HG03378 (cell line): ENCODE results near the gene STK32C.
"Not testable (repeated sequence)": the region's sequence is repeated elsewhere in the genome, so short reads cannot be mapped to it uniquely, and the experiment has no call there.

Experiments used
- ATAC-seq: cut with Tn5 transposase; IDR thresholded peaks from one replicate; pipeline ENCODE4 v1.9.1; 2021; ENCODE audit warnings: mild to moderate bottlenecking, moderate library complexity; ENCODE audit not compliant: unreplicated experiment

The STK32C gene

DNA sequence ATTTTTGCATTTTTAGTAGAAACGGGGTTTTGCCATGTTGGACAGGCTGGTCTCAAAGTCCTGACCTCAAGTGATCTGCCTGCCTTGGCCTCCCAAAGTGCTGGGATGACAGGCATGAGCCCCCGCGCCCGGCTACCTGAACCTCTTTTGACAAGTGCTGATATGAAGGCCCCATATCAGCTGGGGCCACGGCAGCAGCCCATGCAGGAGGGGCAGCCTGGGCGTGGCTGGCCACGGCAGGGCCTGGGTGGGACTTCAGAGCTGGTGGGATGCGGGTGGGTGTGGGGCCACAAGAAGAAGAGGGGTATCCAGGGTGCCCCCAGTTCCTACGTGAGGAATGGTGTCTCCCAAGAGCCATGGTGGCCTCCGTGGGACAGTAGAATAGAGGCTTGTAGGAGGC lies 31.1 kb upstream of the STK32C start:
- ATAC-seq, result no peak

DNA sequence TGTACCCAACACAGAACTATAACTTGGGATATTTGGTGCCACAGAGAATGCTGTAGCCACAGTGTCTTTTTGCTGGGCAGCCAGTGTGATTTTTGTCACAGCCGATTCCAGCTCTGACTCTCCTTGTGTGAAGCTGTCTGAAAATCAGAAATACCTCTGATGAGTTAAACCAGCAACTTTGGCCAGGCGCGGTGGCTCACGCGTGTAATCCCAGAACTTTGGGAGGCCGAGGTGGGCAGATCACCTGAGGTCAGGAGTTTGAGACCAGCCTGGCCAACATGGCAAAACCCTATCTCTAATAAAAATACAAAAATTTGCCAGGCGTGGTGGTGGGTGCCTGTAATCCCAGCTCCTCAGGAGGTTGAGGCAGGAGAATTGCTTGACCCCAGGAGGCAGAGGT lies 30.1 kb upstream of the STK32C start:
- not testable (repeated sequence) for ATAC-seq

DNA sequence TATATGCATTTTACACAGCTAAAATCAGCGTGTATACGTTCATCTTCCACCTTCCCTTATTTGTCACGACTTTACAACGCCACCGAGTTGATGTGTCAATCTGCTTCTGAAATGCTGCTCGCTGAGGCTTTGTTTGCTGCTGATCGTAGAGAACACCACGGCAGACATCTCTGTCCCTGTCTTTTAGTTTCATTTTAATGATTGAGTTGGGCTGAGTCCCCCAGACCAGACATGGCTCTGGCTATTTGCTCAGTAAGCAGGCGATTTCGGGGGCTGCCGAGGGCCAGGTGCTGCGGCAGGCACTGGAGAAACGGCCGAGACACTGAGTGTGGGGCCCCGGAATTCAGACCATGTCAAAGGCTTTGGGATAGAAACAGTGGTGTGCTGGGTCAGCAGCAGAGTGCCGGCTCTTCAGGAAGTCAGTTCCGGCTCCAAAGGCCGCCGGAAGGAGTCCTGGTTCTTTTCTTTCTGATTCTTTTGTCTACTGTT lies 29.2 kb upstream of the STK32C start:
- no peak for ATAC-seq

DNA sequence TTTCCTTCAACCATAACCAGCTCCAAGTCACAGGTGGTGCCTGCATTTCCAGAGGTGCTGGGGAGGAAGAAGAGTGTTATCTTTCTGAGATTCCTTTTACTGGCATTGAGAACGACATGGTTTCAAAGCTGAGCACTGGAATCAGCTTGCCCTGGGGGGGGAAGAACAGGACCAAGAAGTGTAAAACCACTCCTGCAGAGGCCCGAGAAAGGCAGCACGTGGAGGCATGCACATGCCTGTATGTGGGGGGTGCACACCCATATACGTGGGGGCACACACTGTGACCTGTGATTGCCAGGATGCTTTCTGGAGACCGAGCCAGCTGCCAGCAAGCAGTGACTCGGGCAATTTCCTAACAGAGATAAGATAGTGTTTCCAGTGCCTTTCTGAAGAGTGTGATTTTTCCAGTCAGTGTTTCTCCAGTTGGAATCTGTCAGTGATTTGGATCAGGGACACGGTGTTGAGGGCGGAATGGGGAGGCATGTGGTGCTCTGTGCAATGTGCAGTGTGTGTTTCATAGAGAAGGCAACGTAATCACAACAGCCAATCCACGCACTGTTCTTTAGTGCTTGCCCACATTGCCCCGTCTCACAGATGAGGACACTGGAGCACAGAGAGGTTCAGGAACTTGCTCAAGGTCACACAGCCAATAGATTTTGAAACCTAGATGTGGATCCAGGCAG lies 28.5 kb upstream of the STK32C start:
- ATAC-seq, result no peak

DNA sequence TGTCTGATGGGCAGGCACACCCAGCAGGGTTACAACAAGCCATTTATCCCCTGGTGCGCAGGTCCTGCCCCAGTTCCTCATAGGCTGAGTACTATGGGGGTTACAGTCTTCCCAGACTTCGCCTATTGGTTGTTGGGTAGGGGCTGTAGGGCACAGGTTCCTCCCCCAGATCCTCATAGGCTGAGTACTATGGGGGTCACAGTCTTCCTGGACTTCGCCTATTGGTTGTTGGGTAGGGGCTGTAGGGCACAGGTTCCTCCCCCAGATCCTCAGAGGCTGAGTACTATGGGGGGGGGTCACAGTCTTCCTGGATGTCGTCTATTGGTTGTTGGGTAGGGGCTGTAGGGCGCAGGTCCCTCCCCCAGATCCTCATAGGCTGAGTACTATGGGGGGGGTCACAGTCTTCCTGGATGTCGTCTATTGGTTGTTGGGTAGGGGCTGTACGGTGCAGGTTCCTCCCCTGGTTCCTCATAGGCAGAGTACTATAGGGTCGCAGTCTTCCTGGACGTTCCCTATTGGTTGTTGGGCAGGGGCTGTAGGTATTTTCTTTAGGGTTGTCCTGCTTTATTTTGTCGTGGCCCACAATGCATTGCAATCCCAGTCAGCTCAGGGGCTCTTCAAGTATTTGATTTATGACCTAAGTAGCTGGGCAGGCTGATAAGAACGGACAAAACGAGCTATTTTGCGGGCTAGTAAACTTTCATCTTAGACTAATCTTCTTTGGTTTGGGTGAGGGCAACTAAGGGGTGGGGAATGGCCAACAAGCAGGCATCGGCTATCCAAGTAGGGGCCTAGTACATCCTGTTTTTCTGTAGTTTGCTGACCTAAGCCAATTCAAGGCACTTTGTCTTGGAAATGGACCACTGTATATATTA lies 27.7 kb upstream of the STK32C start:
- ATAC-seq, result peak; percentile 35

DNA sequence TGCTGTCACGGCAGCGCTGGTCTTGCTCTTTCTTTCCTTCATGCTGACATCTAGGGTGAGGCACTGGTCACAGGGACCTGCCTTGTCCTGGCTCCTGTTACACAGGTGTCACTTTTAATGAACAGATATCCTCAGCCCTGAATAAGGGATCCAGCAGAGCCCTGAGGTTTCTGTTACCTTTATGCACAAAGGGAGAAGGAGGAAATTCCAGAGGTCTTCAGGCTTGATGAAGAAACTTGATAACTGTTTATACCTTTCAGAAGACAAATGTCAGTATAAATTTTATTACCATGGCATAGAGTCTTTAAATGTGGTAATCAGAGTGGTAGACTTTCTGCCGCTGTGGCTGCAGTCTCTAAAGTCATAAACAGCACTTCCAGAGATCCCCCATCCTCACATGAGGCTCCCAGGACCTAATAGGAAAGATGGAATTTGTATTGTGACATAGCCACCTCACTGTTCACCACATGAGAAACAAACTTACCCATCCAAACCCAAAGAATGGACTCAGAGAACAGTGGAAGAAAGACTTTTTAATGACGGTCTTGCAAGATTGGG lies 27.0 kb upstream of the STK32C start:
- no peak for ATAC-seq

DNA sequence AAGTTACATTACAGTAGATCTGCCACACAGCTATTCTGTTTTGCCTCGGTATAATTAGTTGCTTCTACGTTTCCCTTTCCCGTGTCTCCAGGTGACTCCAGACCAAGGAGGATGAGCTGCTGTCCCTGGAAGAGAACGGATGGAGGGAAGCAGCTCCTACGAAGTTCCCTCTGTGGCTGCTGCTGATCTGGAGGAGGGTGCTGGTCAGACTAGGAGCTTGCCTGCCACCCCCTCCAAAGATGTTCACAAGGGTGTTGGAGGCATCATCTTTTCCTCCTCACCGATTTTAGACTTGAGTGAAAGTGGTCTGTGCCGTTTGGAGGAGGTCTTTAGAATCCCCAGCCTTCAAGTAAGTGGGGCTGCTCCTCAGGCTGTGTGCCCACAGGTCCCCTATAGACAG lies 25.6 kb upstream of the STK32C start:
- ATAC-seq, result no peak

DNA sequence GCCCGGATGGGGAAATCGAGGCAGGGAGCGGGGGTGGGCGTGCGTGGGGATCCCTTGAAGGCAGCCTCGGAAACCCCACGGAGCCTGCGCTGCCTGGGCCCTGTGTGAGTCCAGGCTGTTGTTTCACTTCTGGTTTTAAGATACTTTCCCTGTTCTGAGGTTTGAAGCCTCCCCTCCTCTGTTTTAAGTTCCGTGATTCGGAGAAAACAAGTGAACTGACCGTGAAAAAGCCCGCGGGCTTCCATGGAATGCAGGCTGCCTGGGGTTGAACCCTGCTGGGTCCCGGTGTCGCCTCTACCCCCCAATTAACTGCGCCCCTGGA lies 24.6 kb upstream of the STK32C start:
- ATAC-seq, result peak; percentile 47

DNA sequence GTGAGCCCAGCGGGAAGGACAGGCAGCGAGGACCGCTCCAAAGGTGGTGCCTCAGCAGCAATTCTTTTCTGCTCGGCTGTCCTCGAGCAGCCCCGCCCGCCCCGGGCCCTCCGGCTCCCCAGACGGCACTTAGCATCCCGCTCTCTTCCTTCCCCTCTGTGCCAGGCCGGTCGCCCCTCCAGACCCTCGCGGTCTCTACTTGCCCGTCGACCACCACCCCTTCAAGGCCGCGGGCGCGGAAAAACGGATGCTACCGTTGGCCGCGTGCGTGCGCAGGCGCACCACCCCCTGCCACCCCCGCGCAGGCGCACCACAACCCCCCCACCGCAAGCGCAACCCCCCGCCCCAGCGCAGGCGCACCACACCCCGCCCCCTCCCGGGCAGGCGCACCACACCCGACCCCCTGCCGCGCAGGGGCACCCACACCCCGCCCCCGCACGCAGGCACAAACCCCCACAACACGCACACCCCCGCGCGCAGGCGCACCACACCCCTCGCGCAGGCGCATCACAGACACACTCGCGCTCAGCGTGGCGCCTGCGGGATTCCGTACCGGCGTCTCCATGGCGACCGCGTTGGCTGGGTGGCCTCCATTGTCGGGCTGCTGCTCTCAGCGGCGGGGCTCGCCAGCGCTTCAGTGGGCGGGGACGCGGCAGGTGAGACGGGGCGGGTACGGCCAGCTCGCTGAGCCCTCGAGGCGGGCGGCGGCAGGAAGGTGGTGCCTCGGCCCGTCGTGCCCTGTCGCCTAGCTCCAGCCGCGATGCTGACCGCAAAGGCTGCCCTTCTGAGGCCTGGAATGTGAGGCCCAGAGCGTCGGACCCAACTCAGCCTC lies 24.1 kb upstream of the STK32C start, which contains the start of gene LRRC27:
LRRC27 (plus strand) TSS at position 593 of the 832 bp plus-strand sequence. CDS start 1,332 bp downstream, outside the sequence.
- ATAC-seq, result peak; percentile 49

DNA sequence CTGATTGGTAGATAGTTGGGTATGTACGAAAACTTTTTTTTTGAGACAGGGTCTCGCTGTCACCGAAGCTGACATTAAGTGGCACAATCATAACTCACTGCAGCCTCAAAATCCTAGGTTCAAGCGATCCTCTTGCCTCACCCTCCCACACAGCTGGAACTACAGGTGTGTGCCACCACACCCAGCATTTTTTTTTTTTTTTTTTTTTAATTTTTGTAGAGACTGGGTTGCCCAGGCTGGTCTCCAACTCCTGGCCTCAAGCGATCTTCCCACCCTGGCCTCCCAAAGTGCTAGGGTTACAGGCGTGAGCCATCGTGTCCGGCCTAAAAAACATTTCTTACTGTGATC lies 22.7 kb upstream of the STK32C start:
- ATAC-seq, result no peak

DNA sequence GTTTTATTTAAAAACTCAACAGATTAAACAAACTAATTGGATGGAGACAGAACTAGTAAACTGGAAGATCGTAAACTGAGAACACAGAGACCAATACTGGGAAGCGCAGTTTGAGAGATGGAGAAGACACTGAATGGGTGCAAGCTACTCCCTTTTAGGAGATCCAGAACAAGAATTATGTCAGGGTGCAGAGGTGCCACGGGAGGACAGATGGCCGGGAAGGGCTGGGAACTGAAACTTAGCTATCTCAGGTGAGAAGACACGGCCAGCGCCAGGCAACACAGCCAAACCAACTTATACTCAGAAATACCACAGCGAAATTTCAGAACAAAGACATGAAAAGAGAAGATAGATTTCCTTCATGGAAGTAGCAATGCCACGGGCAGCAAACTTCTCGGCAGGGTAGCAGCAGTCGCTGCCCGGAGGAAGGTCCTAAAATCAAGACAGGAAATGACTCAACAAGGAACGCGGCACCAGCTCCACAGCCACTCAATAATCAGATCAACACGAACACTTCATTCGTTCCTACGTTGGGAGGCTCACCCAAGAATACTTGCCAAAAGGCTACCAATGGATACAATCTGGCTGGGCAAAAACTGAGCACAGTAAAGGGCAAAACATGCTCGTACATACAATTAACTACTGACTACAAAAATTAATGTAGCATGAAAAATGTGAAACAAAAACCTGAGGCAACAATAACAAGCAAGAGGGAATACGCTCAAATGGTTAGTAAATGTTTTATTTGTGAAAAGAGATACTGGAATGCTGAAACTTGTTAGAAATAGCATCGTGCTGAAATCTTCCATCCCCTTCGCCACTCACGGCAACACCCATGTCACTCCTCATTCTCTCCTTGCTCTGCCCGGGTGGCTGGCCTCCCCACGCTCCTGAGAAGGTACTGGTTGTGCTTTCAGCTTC lies 22.1 kb upstream of the STK32C start:
- no peak for ATAC-seq

DNA sequence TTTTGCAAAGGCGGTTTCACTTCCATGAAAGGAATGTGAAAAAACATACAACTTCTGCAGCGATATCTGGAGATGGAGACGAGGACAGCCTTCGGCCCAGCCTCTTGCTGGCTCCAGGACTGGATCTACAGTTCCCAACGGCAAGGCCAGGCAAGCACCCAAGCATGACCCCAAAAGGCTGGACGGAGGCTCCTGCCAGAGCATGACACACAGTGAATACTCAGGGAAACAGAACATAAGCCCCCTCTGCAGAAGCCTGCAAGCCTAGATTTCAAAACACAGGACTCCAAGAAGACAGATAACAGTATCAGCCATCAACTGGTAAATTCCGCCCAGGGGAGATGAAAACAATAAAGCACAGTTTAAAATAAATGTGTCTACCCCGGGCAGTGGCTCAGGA lies 21.0 kb upstream of the STK32C start:
- ATAC-seq, result no peak

DNA sequence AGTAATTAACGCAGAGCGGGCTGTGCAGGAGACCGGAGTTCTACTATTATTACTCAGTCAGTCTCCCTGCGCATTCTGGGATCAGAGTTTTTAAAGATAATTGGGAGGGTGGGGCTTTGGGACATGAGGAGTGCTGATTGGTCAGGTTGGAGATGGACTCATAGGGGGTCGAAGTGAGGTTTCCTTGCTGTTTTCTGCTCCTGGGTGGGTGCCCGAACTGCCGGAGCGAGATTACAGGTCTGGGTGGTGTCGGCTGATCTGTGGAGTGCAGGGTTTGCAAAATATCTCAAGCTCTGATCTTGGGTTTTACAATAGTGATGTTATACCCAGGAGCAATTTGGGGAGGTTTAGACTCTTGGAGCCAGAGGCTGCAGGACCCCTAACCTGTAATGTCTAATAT lies 20.4 kb upstream of the STK32C start:
- no peak for ATAC-seq

DNA sequence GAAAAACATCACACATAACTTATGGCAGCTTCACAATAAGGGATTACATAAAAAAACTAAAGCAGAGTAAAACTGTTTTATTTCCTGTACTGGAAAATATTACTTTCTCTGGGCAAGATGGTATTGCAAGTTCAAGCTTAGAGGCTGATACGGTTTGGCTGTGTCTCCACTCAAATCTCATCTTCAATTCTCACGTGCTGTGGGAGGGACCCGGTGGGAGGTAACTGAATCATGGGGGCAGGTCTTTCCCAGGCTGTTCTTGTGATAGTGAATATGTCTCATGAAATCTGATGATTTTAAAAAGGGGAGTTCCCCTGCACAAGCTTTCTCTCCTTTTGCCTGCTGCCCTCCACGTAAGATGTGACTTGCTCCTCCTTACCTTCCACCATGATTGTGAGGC lies 19.2 kb upstream of the STK32C start:
- ATAC-seq, result no peak

DNA sequence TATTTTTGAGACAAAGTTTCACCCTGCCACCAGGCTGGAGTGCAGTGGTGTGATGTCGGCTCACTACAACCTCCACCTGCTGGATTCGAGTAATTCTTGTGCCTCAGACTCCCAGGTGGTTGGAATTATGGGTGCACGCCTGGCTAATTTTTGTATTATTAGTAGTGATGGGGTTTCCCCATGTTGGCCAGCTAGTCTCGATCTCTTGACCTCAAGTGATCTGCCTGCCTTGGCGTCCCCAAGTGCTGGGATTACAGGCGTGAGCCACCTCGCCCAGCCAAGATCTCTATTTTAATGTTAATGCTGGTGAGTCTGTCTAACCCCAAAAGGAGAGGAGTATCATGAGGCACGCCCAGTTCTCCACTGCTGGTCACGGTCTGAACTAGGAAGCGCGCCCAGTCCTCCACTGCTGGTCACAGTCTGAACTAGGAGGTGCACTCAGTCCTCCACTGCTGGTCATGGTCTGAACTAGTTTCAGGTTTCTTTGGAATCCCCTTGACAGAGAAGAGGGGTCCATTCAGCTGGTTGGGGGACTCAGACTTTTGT lies 18.7 kb upstream of the STK32C start:
- ATAC-seq, result no peak

DNA sequence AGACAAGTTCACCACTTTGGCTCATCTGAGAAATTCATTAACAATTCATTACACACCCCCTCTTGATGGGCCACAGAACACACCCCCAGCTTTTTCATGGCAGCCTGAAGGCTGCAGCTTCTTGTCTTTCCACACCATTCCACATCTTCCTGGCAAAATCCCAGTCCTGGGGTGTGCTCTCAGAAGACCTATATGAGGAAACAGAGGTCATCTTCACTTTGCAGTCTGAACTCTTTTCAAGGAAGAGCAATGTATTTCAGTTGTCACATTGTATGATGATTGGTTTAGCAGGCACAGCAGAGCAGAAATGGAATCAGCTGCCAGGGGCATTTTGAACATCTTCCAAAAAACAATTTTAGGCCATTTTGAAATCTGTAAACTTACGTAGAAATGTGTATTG lies 16.4 kb upstream of the STK32C start:
- ATAC-seq, result no peak

DNA sequence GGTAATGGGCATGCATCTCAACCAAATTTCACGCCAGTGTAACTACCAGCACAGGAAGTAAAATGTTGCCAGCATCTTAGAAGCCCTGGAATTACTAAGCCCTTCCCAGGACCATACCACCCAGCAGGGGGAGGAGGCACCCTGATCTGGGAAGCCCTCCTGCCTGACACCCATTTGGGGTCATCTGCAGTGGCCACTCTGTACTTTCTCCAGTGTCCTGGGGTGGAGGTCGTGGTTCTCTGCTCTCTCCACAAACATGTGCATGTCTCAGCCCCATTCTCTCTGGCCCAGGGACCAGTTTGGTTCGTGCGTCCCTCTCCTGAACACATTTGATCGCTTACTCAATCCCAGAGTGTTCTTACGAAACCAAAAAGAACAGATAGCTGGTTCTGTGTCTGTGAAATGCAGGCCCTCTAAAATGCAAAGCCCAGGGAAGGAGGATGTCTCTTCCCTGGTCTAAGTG lies 14.9 kb upstream of the STK32C start:
- ATAC-seq, result no peak

DNA sequence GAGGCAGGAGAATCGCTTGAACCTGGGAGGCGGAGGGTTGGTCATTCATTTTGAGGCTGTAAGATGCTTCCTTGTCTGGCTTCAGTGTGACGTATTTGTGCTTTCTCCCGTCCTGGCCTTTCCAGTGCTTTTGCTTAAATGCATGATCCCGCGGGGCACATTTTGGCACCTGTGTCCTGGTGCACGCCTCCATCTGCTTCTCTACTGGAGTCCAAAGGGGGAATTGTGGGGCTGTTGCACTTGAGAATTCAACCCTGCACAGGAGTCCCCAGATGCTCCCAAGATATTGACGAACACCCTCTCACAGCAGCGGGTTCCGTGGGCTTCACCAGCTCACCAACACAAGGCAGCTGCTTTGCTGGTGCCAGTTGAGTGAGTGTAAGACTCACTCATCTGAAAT lies 14.0 kb upstream of the STK32C start:
- ATAC-seq, result no peak

DNA sequence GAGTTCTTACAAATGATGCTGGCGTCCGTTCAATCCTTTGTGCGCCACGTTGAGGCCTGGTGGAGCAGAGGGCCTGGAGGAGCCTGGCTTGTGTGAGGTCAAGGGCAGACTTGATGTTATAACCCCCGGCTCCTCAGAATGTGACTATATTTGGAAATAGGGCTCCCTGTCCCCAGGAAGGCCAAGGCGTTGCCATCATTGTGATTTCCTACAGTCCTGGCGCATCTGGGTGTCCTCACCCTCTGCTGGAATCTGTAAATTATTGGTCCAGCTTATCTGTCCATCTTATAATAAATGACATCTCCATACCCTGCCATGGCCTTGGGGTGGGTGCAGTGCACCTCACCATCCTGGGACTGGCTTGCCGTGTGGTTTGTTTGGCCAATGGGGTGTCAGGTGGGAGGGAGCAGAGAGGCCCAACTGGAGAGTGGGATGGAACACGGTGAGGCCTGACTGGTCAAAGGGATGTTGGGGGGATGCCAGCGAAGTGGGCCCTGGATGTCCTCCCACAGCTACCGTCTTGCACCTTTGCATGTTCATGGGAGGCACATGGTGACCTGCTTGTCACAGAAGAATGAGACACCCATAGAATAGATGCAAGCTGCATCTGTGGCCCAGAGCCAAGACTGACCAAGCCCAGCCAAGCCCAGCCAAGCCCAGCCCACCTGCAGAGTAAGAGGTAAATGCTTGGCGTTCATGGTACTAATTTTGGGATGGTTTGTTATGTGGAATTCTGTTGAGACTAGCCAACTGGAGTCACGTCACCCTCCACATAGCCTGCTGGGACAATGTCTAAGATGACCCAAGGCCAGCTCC lies 13.1 kb upstream of the STK32C start:
- no peak for ATAC-seq
